ENCODE results near the gene DPM1.

The DPM1 gene

GRCh38 chr20:50957798-50958614, at the start of gene DPM1:
TSS of gene DPM1 (minus strand) at chr20:50958532. CDS start at chr20:50958523, 9 bp downstream.
- DNase-seq (ENCODE audit: low read depth in 2 of 2), result peak; percentile 79 to 80

GRCh38 chr20:51005214-51005613, 46.9 kb upstream of the DPM1 start:
- no peak for DNase-seq (ENCODE audit: low read depth in 2 of 2)

GRCh38 chr20:51004781-51005180, 46.4 kb upstream of the DPM1 start:
- DNase-seq (ENCODE audit: low read depth in 2 of 2), result no peak

GRCh38 chr20:51004305-51004727, 46.0 kb upstream of the DPM1 start:
- DNase-seq (ENCODE audit: low read depth in 2 of 2), result no peak

- no peak for DNase-seq (ENCODE audit: low read depth in 2 of 2)
These were observed 45.4 kb upstream of the DPM1 start for GRCh38 chr20:51003753-51004152.

- DNase-seq (ENCODE audit: low read depth in 2 of 2), result no peak
These were observed 44.3 kb upstream of the DPM1 start for GRCh38 chr20:51002633-51003032.

- no peak for DNase-seq (ENCODE audit: low read depth in 2 of 2)
These were observed 43.3 kb upstream of the DPM1 start for GRCh38 chr20:51001430-51002265.

- no peak for DNase-seq (ENCODE audit: low read depth in 2 of 2)
These were observed 41.0 kb upstream of the DPM1 start for GRCh38 chr20:50999355-50999754.

- no peak for DNase-seq (ENCODE audit: low read depth in 2 of 2)
These were observed 38.9 kb upstream of the DPM1 start for GRCh38 chr20:50996901-50997865.

- no peak for DNase-seq (ENCODE audit: low read depth in 2 of 2)
These were observed 37.2 kb upstream of the DPM1 start for GRCh38 chr20:50995506-50995905.

- no peak for DNase-seq (ENCODE audit: low read depth in 2 of 2)
These were observed 35.5 kb upstream of the DPM1 start for GRCh38 chr20:50993876-50994275.

GRCh38 chr20:50992733-50993457, 34.6 kb upstream of the DPM1 start:
- peak; percentile 52 to 57 for DNase-seq (ENCODE audit: low read depth in 2 of 2)

GRCh38 chr20:50992336-50992732, 34.0 kb upstream of the DPM1 start:
- no peak for DNase-seq (ENCODE audit: low read depth in 2 of 2)

- DNase-seq (ENCODE audit: low read depth in 2 of 2), result no peak
These were observed 32.7 kb upstream of the DPM1 start for GRCh38 chr20:50991076-50991475.

GRCh38 chr20:50987493-50988210, 29.3 kb upstream of the DPM1 start:
- DNase-seq (ENCODE audit: low read depth in 2 of 2), result peak in 1 of 2 donors; percentile 59

GRCh38 chr20:50983321-50983720, 25.0 kb upstream of the DPM1 start:
- DNase-seq (ENCODE audit: low read depth in 2 of 2), result no peak

GRCh38 chr20:50982363-50982762, 24.0 kb upstream of the DPM1 start:
- no peak for DNase-seq (ENCODE audit: low read depth in 2 of 2)

GRCh38 chr20:50981714-50982048, 23.3 kb upstream of the DPM1 start:
- no peak for DNase-seq (ENCODE audit: low read depth in 2 of 2)

GRCh38 chr20:50980851-50981713, 22.8 kb upstream of the DPM1 start:
- peak; percentile 50 to 66 for DNase-seq (ENCODE audit: low read depth in 2 of 2)

Measured in stimulated activated CD4-positive, alpha-beta T cell treated with anti-CD3 and anti-CD28 coated beads, Interleukin-15, amount 100 ng/mL, for 48 hours (primary cell).